Smooth muscle cell (in vitro differentiated cells): ENCODE results near the gene CTDSP1. TPM values are rescaled to one million over a fixed set of nuclear protein-coding genes. Genes with fewer than 3 reads are reported as not detected.

Experiments
- DNase-seq: peaks from one replicate; lab custom pipeline; 2025; ENCODE audit not compliant: unreplicated experiment; lab: John Stamatoyannopoulos, UW
- H2AFZ ChIP-seq: fragments of 200-600 bp; sonication (generic); 2 replicates; pipeline ENCODE4 v1.6.0; 2016; ENCODE audit warnings: antibody characterized with exemption, low read depth, mild to moderate bottlenecking
- H3F3A ChIP-seq: fragments of 200-600 bp; sonication (generic); 2 replicates; pipeline ENCODE4 v1.6.0; 2017; ENCODE audit warnings: antibody characterized with exemption, low read depth
- H3K27ac ChIP-seq: fragments of 200-600 bp; sonication (generic); 2 replicates; pipeline ENCODE4 v1.5.1; 2016; ENCODE audit warnings: low read depth, mild to moderate bottlenecking
- H3K27me3 ChIP-seq: fragments of 200-600 bp; sonication (generic); 2 replicates; pipeline ENCODE4 v1.6.1; 2016; ENCODE audit warnings: low read depth, mild to moderate bottlenecking
- H3K36me3 ChIP-seq: fragments of 200-600 bp; sonication (generic); 2 replicates; pipeline ENCODE4 v1.5.1; 2016; ENCODE audit warnings: low read depth
- H3K4me1 ChIP-seq: fragments of 200-600 bp; sonication (generic); 2 replicates; pipeline ENCODE4 v1.5.1; 2016; ENCODE audit warnings: low read depth
- H3K4me2 ChIP-seq: fragments of 200-600 bp; sonication (generic); 2 replicates; pipeline ENCODE4 v1.6.0; 2016; ENCODE audit warnings: mild to moderate bottlenecking
- H3K4me3 ChIP-seq: fragments of 200-600 bp; sonication (generic); 2 replicates; pipeline ENCODE4 v1.5.1; 2016; ENCODE audit warnings: mild to moderate bottlenecking
- H3K79me2 ChIP-seq: fragments of 200-600 bp; sonication (generic); 2 replicates; pipeline ENCODE4 v1.6.0; 2016; ENCODE audit warnings: low read depth, mild to moderate bottlenecking
- H3K9ac ChIP-seq: fragments of 200-600 bp; sonication (generic); 2 replicates; pipeline ENCODE4 v1.6.0; 2016; ENCODE audit warnings: low read depth
- H3K9me3 ChIP-seq: fragments of 200-600 bp; sonication (generic); replicated peaks from 2 replicates; pipeline ENCODE4 v1.5.1; 2016; ENCODE audit warnings: low read depth
- H4K20me1 ChIP-seq: fragments of 200-600 bp; sonication (generic); 2 replicates; pipeline ENCODE4 v1.6.0; 2016; ENCODE audit warnings: low read depth
- WGBS: methylation state at CpG from one replicate; pipeline ENCODE4 v1.1.7; 2016; ENCODE audit warnings: low lambda C conversion rate; 5-methylcytosine and 5-hydroxymethylcytosine counted together
- polyA plus RNA-seq: library from polyadenylated mRNA; unstranded; fragments of >200 nt; fragmentation: Nextera tagmentation; extraction: Ambion mirVana; gene quantifications from 2 replicates; pipeline ENCODE4 v1.2.1, GENCODE V29; 2016
- total RNA-seq: library from RNA; depleted of rRNA; stranded (reverse); fragments of >200 nt; gene quantifications from 2 replicates; pipeline ENCODE4 v1.2.3, GENCODE V29; 2014
- TF ChIP-seq, protein P1 (sequence below): fragments of 200-600 bp; sonication (generic); IDR thresholded peaks from 2 replicates; pipeline ENCODE4 v1.5.1; 2017; ENCODE audit warnings: borderline replicate concordance, mild to moderate bottlenecking, antibody characterized with exemption; ENCODE audit not compliant: insufficient read depth, poor library complexity, severe bottlenecking

CTDSP1 gene
- total and polyA plus RNA-seq, 2 experiments from 2014 or later, result 18.7 to 62.5 TPM

DNA sequence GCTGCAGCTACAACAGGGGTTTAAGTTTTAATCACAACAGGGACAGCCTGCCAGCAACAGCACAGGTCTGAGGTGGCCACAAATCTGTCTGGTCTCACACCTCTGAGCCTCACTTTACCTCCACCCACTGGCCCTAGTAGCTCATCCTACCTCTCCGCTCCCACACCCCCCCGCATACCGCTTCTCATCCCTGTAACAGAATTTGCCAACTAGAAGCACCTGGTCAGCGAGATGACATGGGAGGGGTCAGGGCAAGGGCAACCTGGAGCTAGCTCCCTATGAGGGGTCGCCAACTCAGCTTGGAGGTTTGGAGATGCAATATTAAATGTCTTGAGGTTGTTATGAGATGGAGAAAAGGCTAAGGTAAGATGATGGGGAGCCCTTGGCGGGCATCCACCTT is 35.5 kb upstream of the CTDSP1 start:
- DNase-seq, result no peak

DNA sequence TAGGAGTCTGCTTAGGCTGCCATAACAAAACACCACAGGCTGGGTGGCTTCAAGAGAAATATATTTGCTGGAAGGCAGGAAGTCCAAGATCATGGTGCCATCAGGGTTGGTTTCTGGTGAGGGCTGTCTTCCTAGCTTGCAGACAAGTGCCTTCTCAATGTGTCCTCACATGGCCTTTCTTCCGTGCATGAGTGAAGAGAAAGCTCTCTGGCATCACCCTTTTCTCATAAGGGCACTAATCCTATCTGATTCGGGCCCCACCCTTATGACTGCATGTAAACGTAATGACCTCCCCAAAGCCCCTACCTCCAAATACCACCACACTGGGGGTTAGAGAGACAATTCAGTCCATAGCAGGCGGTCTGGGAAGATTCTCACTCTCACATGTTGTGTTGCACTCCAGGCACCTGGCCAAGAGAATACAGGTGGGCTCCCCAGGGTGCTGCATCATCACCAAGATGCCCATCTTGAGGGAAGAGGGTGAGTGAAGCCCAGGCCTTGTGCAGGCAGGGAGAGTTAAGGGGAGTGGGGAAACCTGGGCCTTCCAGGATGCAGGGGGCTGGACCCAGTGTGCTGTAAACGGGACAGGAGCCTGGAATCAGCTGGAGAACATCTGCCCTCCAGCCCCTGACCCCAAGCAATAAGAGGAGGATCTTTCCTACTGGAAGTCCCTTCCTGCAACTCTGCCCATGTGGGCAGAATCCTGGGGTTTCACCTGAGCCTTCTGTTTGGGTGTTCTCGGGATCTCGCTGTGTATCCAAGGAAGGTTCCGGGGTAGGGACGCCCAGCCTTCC is 32.9 kb upstream of the CTDSP1 start:
- H3K4me2 ChIP-seq, result peak overlapping the region; percentile 79
- peak overlapping the region; percentile 79 for H3K27ac ChIP-seq
- DNase-seq, result no peak
- TF ChIP-seq, protein P1, sequence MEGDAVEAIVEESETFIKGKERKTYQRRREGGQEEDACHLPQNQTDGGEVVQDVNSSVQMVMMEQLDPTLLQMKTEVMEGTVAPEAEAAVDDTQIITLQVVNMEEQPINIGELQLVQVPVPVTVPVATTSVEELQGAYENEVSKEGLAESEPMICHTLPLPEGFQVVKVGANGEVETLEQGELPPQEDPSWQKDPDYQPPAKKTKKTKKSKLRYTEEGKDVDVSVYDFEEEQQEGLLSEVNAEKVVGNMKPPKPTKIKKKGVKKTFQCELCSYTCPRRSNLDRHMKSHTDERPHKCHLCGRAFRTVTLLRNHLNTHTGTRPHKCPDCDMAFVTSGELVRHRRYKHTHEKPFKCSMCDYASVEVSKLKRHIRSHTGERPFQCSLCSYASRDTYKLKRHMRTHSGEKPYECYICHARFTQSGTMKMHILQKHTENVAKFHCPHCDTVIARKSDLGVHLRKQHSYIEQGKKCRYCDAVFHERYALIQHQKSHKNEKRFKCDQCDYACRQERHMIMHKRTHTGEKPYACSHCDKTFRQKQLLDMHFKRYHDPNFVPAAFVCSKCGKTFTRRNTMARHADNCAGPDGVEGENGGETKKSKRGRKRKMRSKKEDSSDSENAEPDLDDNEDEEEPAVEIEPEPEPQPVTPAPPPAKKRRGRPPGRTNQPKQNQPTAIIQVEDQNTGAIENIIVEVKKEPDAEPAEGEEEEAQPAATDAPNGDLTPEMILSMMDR, result no peak
- H3F3A ChIP-seq, result peaks cover 44% of the 10 kb centered on the region
- H3K36me3 ChIP-seq, result no peaks in the 10 kb centered on the region
- H3K9ac ChIP-seq, result peak overlapping the region; percentile 22
- no peaks in the 10 kb centered on the region for H3K9me3 ChIP-seq
- H3K4me3 ChIP-seq, result peak overlapping the region; percentile 39
- H3K4me1 ChIP-seq, result peaks cover 4% of the 10 kb centered on the region
- H2AFZ ChIP-seq, result peak overlapping the region; percentile 54
- H4K20me1 ChIP-seq, result no peaks in the 10 kb centered on the region
- H3K27me3 ChIP-seq, result no peaks in the 10 kb centered on the region
- WGBS, result 88% methylated on average over 9 of the region's 9 CpGs
- no peaks in the 10 kb centered on the region for H3K79me2 ChIP-seq

More for the DNA sequence above, 35.5 kb upstream of the CTDSP1 start:
- H3K9me3 ChIP-seq, result no peaks in the 10 kb centered on the region
- no peak overlapping the region for H3K27ac ChIP-seq
- no peak overlapping the region for H3K9ac ChIP-seq
- H3K4me1 ChIP-seq, result peaks cover 4% of the 10 kb centered on the region
- H3K79me2 ChIP-seq, result no peaks in the 10 kb centered on the region
- no peaks in the 10 kb centered on the region for H3K27me3 ChIP-seq
- H2AFZ ChIP-seq, result no peak overlapping the region
- peaks cover 27% of the 10 kb centered on the region for H3F3A ChIP-seq
- H3K36me3 ChIP-seq, result no peaks in the 10 kb centered on the region
- TF ChIP-seq, protein P1, result no peak
- no peak overlapping the region for H3K4me3 ChIP-seq
- no peak overlapping the region for H3K4me2 ChIP-seq
- 96% methylated on average over 6 of the region's 6 CpGs for WGBS
- no peaks in the 10 kb centered on the region for H4K20me1 ChIP-seq

DNA sequence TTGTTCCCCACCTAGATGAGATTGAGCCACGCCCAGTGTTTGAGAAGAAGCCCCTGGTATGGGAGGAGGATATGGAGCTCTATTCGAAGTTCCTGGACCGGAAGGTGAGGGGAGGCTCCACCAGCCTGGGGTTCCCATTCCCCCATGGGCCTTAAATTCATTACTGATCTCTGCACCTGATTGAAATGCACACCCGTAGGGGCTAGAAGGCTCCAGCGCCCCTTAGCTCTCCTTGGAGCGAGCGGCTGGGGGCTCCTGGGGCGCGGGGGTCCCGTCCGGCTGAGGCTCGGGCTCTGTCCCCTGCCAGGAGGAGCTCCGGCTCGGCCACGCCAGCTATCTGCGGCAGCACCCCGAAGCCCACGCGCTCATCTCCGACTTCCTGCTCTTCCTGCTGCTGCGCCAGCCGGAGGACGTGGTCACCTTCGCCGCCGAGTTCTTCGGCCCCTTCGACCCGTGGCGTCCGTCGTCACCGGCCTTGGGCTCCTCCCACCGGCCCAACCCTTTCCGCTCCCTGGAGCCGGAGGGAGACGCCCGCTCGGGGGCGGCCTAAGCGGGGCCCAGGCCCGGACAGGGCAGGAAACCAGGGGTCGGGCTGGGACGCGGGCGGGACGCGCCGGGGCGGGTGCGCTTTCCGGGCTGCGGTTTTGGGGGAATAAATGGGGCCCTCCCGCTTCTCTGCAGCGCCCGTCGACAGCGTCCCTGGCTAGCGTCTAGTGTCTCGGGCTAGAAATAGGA is 32.1 kb upstream of the CTDSP1 start:
- peak overlapping the region; percentile 22 for H3K9ac ChIP-seq
- H3K4me2 ChIP-seq, result peak overlapping the region; percentile 79
- 8% methylated on average over 49 of the region's 60 CpGs for WGBS
- peaks cover 4% of the 10 kb centered on the region for H3K4me1 ChIP-seq
- TF ChIP-seq, protein P1, result no peak
- H3K4me3 ChIP-seq, result peak overlapping the region; percentile 39
- peak overlapping the region; percentile 54 for H2AFZ ChIP-seq
- no peaks in the 10 kb centered on the region for H3K9me3 ChIP-seq
- no peaks in the 10 kb centered on the region for H3K27me3 ChIP-seq
- no peaks in the 10 kb centered on the region for H3K79me2 ChIP-seq
- peak; percentile 33 for DNase-seq
- no peaks in the 10 kb centered on the region for H4K20me1 ChIP-seq
- H3F3A ChIP-seq, result peaks cover 44% of the 10 kb centered on the region
- H3K36me3 ChIP-seq, result no peaks in the 10 kb centered on the region
- H3K27ac ChIP-seq, result peak overlapping the region; percentile 79
